ENCODE measurements around the gene IL22RA1. TPM values are rescaled to one million over a fixed set of nuclear protein-coding genes. Genes with fewer than 3 reads are reported as not detected.

The IL22RA1 gene
- total and polyA plus RNA-seq, 7 donors: 0.08 to 0.26 (median 0.16) TPM; not detected in 3

GRCh38 chr1:24162201-24162600 lies 19.3 kb upstream of the IL22RA1 start:
- H3K27ac ChIP-seq: no peak overlapping the region
- 65 to 69% (median 68%) methylated on average over 5 of the region's 5 CpGs for WGBS, 3 donors

GRCh38 chr1:24161270-24161669 lies 18.3 kb upstream of the IL22RA1 start:
- Histone ChIP-seq H3K27ac (no peak overlapping the region), H3K27me3 (ENCODE audit: insufficient read depth in 3 of 3, low read length in 2 of 3) (no peaks in the 10 kb centered on the region), H3K36me3 (ENCODE audit: insufficient read depth in 1 of 2, low read depth in 1 of 2) (peaks cover 0 to 5% of the 10 kb centered on the region in 2 donors), H3K4me3 (no peak overlapping the region), H3K9me3 (no peaks in the 10 kb centered on the region), H3K4me1 (peaks cover 6% of the 10 kb centered on the region)
- TF ChIP-seq, protein P1, sequence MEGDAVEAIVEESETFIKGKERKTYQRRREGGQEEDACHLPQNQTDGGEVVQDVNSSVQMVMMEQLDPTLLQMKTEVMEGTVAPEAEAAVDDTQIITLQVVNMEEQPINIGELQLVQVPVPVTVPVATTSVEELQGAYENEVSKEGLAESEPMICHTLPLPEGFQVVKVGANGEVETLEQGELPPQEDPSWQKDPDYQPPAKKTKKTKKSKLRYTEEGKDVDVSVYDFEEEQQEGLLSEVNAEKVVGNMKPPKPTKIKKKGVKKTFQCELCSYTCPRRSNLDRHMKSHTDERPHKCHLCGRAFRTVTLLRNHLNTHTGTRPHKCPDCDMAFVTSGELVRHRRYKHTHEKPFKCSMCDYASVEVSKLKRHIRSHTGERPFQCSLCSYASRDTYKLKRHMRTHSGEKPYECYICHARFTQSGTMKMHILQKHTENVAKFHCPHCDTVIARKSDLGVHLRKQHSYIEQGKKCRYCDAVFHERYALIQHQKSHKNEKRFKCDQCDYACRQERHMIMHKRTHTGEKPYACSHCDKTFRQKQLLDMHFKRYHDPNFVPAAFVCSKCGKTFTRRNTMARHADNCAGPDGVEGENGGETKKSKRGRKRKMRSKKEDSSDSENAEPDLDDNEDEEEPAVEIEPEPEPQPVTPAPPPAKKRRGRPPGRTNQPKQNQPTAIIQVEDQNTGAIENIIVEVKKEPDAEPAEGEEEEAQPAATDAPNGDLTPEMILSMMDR (IDR thresholded peaks at IDR 0.05): no peak
- ATAC-seq (no peak), DNase-seq (no peak)
- intact Hi-C loops (cut with DNase I): no loop called here
- 71 to 89% (median 82%) methylated on average over 2 to 4 of the region's 4 CpGs for WGBS, 3 donors

More at GRCh38 chr1:24162201-24162600, 19.3 kb upstream of the IL22RA1 start:
- intact Hi-C loops (cut with DNase I): no loop called here
- no peaks in the 10 kb centered on the region for H3K27me3 ChIP-seq (ENCODE audit: insufficient read depth in 3 of 3, low read length in 2 of 3)
- no peak overlapping the region for H3K4me3 ChIP-seq
- no peak for ATAC-seq
- TF ChIP-seq, protein P1 (IDR thresholded peaks at IDR 0.05): no peak
- H3K4me1 ChIP-seq: peaks cover 6% of the 10 kb centered on the region
- no peak for DNase-seq
- no peaks in the 10 kb centered on the region for H3K9me3 ChIP-seq
- H3K36me3 ChIP-seq (ENCODE audit: insufficient read depth in 1 of 2, low read depth in 1 of 2): peaks cover 0 to 3% of the 10 kb centered on the region in 2 donors

DNA sequence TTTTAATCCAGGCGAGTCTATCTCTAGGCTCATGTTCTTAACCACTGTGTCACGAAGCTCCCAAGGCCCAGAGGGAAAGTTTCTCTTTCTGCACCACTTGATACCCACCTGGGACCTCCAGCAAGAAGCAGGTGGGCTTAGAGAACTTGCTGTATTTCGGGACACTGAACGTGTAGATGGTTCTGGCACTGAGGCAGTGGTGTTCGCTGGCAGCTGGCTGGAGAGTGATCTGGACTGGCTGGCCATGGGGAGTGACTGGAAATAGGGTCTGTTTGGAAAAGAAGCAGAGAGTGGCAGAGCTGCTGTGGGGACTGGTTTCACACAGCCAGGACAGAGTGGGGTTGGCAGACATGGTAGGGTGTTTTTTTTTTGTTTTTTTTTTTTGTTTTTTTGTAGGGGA lies 16.4 kb upstream of the IL22RA1 start:
- DNase-seq (no peak), ATAC-seq (no peak)
- Histone ChIP-seq H3K36me3 (ENCODE audit: insufficient read depth in 1 of 2, low read depth in 1 of 2) (peaks cover 0 to 5% of the 10 kb centered on the region in 2 donors), H3K9me3 (no peaks in the 10 kb centered on the region), H3K27ac (no peak overlapping the region), H3K27me3 (ENCODE audit: insufficient read depth in 3 of 3, low read length in 2 of 3) (no peaks in the 10 kb centered on the region), H3K4me1 (peaks cover 6% of the 10 kb centered on the region), H3K4me3 (no peak overlapping the region)
- WGBS, 3 donors: 61 to 75% (median 66%) methylated on average over 5 of the region's 5 CpGs
- intact Hi-C loops (cut with DNase I): no loop called here
- TF ChIP-seq, protein P1 (IDR thresholded peaks at IDR 0.05): no peak

DNA sequence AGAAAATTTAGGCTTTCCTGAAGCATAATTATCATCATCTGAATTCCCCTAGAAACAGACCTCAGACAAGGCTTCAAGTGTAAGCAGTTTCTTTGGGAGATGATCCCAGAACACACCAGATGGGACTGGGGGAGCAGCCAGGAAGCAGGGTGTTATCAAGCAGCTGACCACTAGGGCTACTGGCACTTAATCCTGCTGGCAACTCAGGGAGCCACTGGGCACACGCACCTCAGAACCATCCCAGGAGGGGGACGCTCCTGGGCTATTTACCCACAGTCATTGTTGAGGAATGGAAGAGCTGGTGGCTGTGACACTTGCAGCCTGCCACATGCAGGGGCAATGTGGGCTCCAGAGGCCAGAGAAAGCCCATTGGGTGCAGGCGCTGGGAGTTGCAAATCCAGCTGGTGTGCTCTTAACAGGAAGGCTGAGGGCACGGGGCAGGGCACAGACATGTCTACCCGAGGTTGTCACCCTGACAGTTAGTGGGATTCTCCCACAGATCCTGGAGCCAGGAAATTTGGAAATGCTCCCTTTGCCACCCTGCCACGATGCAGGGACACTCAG lies 15.1 kb upstream of the IL22RA1 start:
- 38 to 60% (median 45%) methylated on average over 6 of the region's 6 CpGs for WGBS, 3 donors
- peak in 1 of 2 donors; percentile 68 for DNase-seq
- H3K27me3 ChIP-seq (ENCODE audit: insufficient read depth in 3 of 3, low read length in 2 of 3): no peaks in the 10 kb centered on the region
- no peaks in the 10 kb centered on the region for H3K9me3 ChIP-seq
- H3K27ac ChIP-seq: no peak overlapping the region
- TF ChIP-seq, protein P1 (IDR thresholded peaks at IDR 0.05): peak; percentile 5
- peak; percentile 37 to 93 (median 80) for ATAC-seq
- intact Hi-C loops (cut with DNase I): no loop called here
- peaks cover 0 to 5% of the 10 kb centered on the region in 2 donors for H3K36me3 ChIP-seq (ENCODE audit: insufficient read depth in 1 of 2, low read depth in 1 of 2)
- peaks cover 6% of the 10 kb centered on the region for H3K4me1 ChIP-seq
- H3K4me3 ChIP-seq: no peak overlapping the region
